HCT116 (cell line): Measurements from ENCODE around the gene ISYNA1. TPM values are rescaled to one million over a fixed set of nuclear protein-coding genes. Genes with fewer than 3 reads are reported as not detected.

Experiments used
- ATAC-seq: fragments of 200-7000 bp; cut with Tn5 transposase; 2 replicates; pipeline ENCODE4 v1.9.1; 2020; ENCODE audit warnings: mild to moderate bottlenecking, moderate library complexity
- BruUV-seq: library from RNA; stranded (reverse); fragments of 400-500 nt; replicated peaks from 2 replicates; lab custom pipeline; 2021; lab: Mats Ljungman, UMichigan
- CTCF ChIA-PET: fragments of 300-600 bp; sonication (Branson Sonifier 250); formaldehyde crosslinking; loops from one replicate; lab custom pipeline; 2021; ENCODE audit warnings: antibody characterized with exemption; lab: Charles Lee
- POLR2A ChIA-PET: fragments of 300-600, 350-600 bp; sonication (Branson Sonifier 250); formaldehyde crosslinking; loops from one replicate; lab custom pipeline; 2021; ENCODE audit warnings: antibody characterized with exemption; lab: Charles Lee
- RAD21 ChIA-PET, 2 experiments: fragments of 300-600 bp; sonication (Branson Sonifier 250); formaldehyde crosslinking; loops; one replicate each; lab custom pipeline; 2023; ENCODE audit warnings: low total read pairs in 2 of 2; ENCODE audit not compliant: uncharacterized antibody in 2 of 2, unreplicated experiment in 2 of 2, low non-redundant PET in 1 of 2; lab: Charles Lee
- DNase-seq: peaks from one replicate; pipeline ENCODE4 v3.0.0-alpha.2; 2010; ENCODE audit warnings: low read depth, low spot score
- H2AFZ ChIP-seq: fragments of 200-600 bp; shearing (Covaris generic), sonication (generic); 2 replicates; pipeline ENCODE4 v1.6.1; 2017; ENCODE audit warnings: low read depth, mixed run types, mixed read lengths, antibody characterized with exemption, low read length; ENCODE audit not compliant: poor library complexity, severe bottlenecking
- H3K27ac ChIP-seq: 2 replicates; pipeline ENCODE4 v1.5.1; 2012; ENCODE audit warnings: low read depth, low read length
- H3K27me3 ChIP-seq: fragments of 200-600 bp; sonication (generic); 2 replicates; pipeline ENCODE4 v1.6.1; 2016; ENCODE audit warnings: mixed run types, low read length, mixed read lengths; ENCODE audit not compliant: insufficient read depth
- H3K36me3 ChIP-seq, 2 experiments: fragments of 200-500 bp in 1 of 2; fragments of 200-600 bp in 1 of 2; sonication (Bioruptor generic) in 1 of 2; sonication (generic) in 1 of 2; 2 replicates each; pipeline versions ENCODE4 v1.5.1 to v1.6.1; 2014 to 2016; ENCODE audit warnings: low read length in 2 of 2, inconsistent platforms in 1 of 2, mixed read lengths in 1 of 2, mixed run types in 1 of 2; ENCODE audit not compliant: insufficient read depth in 2 of 2, control insufficient read depth in 1 of 2
- H3K4me1 ChIP-seq, 2 experiments: fragments of 200-600 bp in 1 of 2; sonication (generic) in 1 of 2; 2 replicates each; pipeline versions ENCODE4 v1.5.1 to v1.6.1; 2012 to 2017; ENCODE audit warnings: low read length in 2 of 2, inconsistent platforms in 1 of 2, mild to moderate bottlenecking in 1 of 2, mixed read lengths in 1 of 2, mixed run types in 1 of 2, moderate library complexity in 1 of 2; ENCODE audit not compliant: insufficient read depth in 2 of 2, control insufficient read depth in 1 of 2
- H3K4me2 ChIP-seq: fragments of 200-600 bp; sonication (generic); 2 replicates; pipeline ENCODE4 v1.6.1; 2017; ENCODE audit warnings: mixed run types, low read length, mixed read lengths
- H3K4me3 ChIP-seq, 2 experiments: fragments of 200-600 bp in 1 of 2; sonication (generic) in 1 of 2; replicated peaks in 1 of 2; 2 replicates each; pipeline ENCODE4 v1.5.1; 2011 to 2016; ENCODE audit warnings: low read length in 2 of 2, control low read depth in 1 of 2, low read depth in 1 of 2, mild to moderate bottlenecking in 1 of 2, mixed read lengths in 1 of 2, mixed run types in 1 of 2
- H3K79me2 ChIP-seq: fragments of 200-600 bp; sonication (generic); 2 replicates; pipeline ENCODE4 v1.6.1; 2017; ENCODE audit warnings: mild to moderate bottlenecking, mixed run types, low read length, moderate library complexity, mixed read lengths; ENCODE audit not compliant: insufficient read depth
- H3K9ac ChIP-seq: fragments of 200-600 bp; sonication (generic); 2 replicates; pipeline ENCODE4 v1.6.1; 2016; ENCODE audit warnings: low read length, mixed read lengths
- H3K9me2 ChIP-seq: fragments of 200-600 bp; sonication (generic), shearing (Covaris generic); 2 replicates; pipeline ENCODE4 v1.6.1; 2017; ENCODE audit warnings: mixed run types, mild to moderate bottlenecking, moderate library complexity; ENCODE audit not compliant: insufficient read depth
- H3K9me3 ChIP-seq, 2 experiments: fragments of 200-500 bp in 1 of 2; fragments of 200-600 bp in 1 of 2; sonication (Bioruptor generic) in 1 of 2; sonication (generic) in 1 of 2; 2 replicates each; pipeline ENCODE4 v1.6.1; 2014 to 2017; ENCODE audit warnings: low read length in 2 of 2, mixed read lengths in 2 of 2, inconsistent platforms in 1 of 2, low read depth in 1 of 2, mild to moderate bottlenecking in 1 of 2, mixed run types in 1 of 2, moderate library complexity in 1 of 2; ENCODE audit not compliant: control insufficient read depth in 1 of 2, insufficient read depth in 1 of 2
- H4K20me1 ChIP-seq: fragments of 200-600 bp; sonication (generic), shearing (Covaris generic); 2 replicates; pipeline ENCODE4 v1.6.1; 2017; ENCODE audit warnings: mixed run types, mild to moderate bottlenecking, moderate library complexity; ENCODE audit not compliant: insufficient read depth
- CBX3 ChIP-seq: IDR thresholded peaks from 2 replicates; pipeline ENCODE4 v1.6.1; 2012; ENCODE audit warnings: low read depth
- EZH2 ChIP-seq: fragments of 200-600 bp; sonication (generic); IDR thresholded peaks from 2 replicates; pipeline ENCODE4 v1.6.1; 2017; ENCODE audit warnings: antibody characterized with exemption, mixed run types
- EZH2phosphoT487 ChIP-seq: fragments of 200-600 bp; IDR thresholded peaks from 2 replicates; pipeline ENCODE4 v1.6.1; 2018; ENCODE audit warnings: antibody characterized with exemption, borderline replicate concordance
- FOSL1 ChIP-seq: IDR thresholded peaks from 2 replicates; pipeline ENCODE4 v1.6.1; 2012; ENCODE audit warnings: low read depth
- JUND ChIP-seq: IDR thresholded peaks from 2 replicates; pipeline ENCODE4 v1.6.1; 2012
- POLR2A ChIP-seq: IDR thresholded peaks from 2 replicates; pipeline ENCODE4 v1.7.0; 2011; ENCODE audit warnings: borderline replicate concordance; ENCODE audit not compliant: insufficient read depth, insufficient read length; ENCODE audit errors: extremely low read depth
- TCF7L2 ChIP-seq: IDR thresholded peaks from 2 replicates; pipeline ENCODE4 v1.7.0; 2011; ENCODE audit warnings: borderline replicate concordance, inconsistent platforms; ENCODE audit not compliant: insufficient read depth, insufficient read length; ENCODE audit errors: extremely low read depth
- intact Hi-C: fragments of 100-400 bp; cut with micrococcal nuclease; formaldehyde crosslinking; loops from 2 replicates; pipeline ENCODE4 v1.10.0; 2022
- total RNA-seq: library from RNA; stranded (reverse); gene quantifications from one replicate; pipeline ENCODE4 v1.2.1, GENCODE V29; 2021; ENCODE audit not compliant: unreplicated experiment
- TF ChIP-seq, protein P1 (sequence below): IDR thresholded peaks from 2 replicates; pipeline ENCODE4 v1.6.1; 2012
- TF ChIP-seq, protein P2 (sequence below): IDR thresholded peaks from 2 replicates; pipeline ENCODE4 v1.6.1; 2012; ENCODE audit warnings: low read depth
- TF ChIP-seq, protein P3 (sequence below): IDR thresholded peaks from 2 replicates; pipeline ENCODE4 v1.6.1; 2011; ENCODE audit warnings: mild to moderate bottlenecking, low read length, moderate library complexity; ENCODE audit not compliant: insufficient replicate concordance; ENCODE audit errors: extremely low read depth

ISYNA1 gene
- total RNA-seq, 1 experiment from 2014 or later = 365 TPM

- no peaks in the 10 kb centered on the region for H4K20me1 ChIP-seq
- H3K27ac ChIP-seq = no peak overlapping the region
- H3K27me3 ChIP-seq = no peaks in the 10 kb centered on the region
- ChIA-PET POLR2A (interaction anchor here (1.4 kb wide), 1 partner anchor 12 kb away, joined by 4 read pairs; no protein-coding TSS in a partner anchor), RAD21 (interaction anchor here in 1 of 2 experiments (0.6 kb wide), 1 partner anchor 464 kb away, joined by 3 read pairs; no protein-coding TSS in a partner anchor), CTCF (no interaction called here)
- BruUV-seq = no TSS peak
- H3K4me1 ChIP-seq = peaks cover 3 to 8% of the 10 kb centered on the region in 2 experiments; a peak in 3 of 4 replicates
- ATAC-seq = no peak
- peaks cover 0 to 24% of the 10 kb centered on the region in 2 experiments; a peak in 3 of 4 replicates for H3K36me3 ChIP-seq
- no peak overlapping the region for H3K4me3 ChIP-seq
- no peak overlapping the region for H2AFZ ChIP-seq
- no peak for DNase-seq
- no peak overlapping the region for H3K9ac ChIP-seq
- no peaks in the 10 kb centered on the region for H3K9me3 ChIP-seq
- no peak for TF ChIP-seq EZH2phosphoT487
- TF ChIP-seq FOSL1 = no peak
- TF ChIP-seq, protein P1, sequence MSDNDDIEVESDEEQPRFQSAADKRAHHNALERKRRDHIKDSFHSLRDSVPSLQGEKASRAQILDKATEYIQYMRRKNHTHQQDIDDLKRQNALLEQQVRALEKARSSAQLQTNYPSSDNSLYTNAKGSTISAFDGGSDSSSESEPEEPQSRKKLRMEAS = no peak
- no peak for TF ChIP-seq EZH2
- TF ChIP-seq TCF7L2 = no peak
- no peak for TF ChIP-seq CBX3
- TF ChIP-seq, protein P2, sequence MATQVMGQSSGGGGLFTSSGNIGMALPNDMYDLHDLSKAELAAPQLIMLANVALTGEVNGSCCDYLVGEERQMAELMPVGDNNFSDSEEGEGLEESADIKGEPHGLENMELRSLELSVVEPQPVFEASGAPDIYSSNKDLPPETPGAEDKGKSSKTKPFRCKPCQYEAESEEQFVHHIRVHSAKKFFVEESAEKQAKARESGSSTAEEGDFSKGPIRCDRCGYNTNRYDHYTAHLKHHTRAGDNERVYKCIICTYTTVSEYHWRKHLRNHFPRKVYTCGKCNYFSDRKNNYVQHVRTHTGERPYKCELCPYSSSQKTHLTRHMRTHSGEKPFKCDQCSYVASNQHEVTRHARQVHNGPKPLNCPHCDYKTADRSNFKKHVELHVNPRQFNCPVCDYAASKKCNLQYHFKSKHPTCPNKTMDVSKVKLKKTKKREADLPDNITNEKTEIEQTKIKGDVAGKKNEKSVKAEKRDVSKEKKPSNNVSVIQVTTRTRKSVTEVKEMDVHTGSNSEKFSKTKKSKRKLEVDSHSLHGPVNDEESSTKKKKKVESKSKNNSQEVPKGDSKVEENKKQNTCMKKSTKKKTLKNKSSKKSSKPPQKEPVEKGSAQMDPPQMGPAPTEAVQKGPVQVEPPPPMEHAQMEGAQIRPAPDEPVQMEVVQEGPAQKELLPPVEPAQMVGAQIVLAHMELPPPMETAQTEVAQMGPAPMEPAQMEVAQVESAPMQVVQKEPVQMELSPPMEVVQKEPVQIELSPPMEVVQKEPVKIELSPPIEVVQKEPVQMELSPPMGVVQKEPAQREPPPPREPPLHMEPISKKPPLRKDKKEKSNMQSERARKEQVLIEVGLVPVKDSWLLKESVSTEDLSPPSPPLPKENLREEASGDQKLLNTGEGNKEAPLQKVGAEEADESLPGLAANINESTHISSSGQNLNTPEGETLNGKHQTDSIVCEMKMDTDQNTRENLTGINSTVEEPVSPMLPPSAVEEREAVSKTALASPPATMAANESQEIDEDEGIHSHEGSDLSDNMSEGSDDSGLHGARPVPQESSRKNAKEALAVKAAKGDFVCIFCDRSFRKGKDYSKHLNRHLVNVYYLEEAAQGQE = no peak
- TF ChIP-seq POLR2A = no peak
- TF ChIP-seq JUND = no peak
- TF ChIP-seq, protein P3, sequence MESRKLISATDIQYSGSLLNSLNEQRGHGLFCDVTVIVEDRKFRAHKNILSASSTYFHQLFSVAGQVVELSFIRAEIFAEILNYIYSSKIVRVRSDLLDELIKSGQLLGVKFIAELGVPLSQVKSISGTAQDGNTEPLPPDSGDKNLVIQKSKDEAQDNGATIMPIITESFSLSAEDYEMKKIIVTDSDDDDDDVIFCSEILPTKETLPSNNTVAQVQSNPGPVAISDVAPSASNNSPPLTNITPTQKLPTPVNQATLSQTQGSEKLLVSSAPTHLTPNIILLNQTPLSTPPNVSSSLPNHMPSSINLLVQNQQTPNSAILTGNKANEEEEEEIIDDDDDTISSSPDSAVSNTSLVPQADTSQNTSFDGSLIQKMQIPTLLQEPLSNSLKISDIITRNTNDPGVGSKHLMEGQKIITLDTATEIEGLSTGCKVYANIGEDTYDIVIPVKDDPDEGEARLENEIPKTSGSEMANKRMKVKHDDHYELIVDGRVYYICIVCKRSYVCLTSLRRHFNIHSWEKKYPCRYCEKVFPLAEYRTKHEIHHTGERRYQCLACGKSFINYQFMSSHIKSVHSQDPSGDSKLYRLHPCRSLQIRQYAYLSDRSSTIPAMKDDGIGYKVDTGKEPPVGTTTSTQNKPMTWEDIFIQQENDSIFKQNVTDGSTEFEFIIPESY = no peak
- no peak overlapping the region for H3K4me2 ChIP-seq
- no peaks in the 10 kb centered on the region; the same call in 1 of the 2 replicates for H3K79me2 ChIP-seq
- intact Hi-C loops = loop anchor here (5.0 kb wide), 3 partner anchors 225 to 465 kb away; partner anchors contain the start of genes COPE and DDX49
- H3K9me2 ChIP-seq = no peaks in the 10 kb centered on the region
These were observed 14.5 kb upstream of the ISYNA1 start for GRCh38 chr19:18452386-18452785.
